Measurements from ENCODE around the gene CCSER1. TPM values are rescaled to one million over a fixed set of nuclear protein-coding genes. Genes with fewer than 3 reads are reported as not detected.

Gene CCSER1
- total RNA-seq, 6 donors from 2014 or later = 4.4 to 26.1 (median 13.8) TPM

DNA sequence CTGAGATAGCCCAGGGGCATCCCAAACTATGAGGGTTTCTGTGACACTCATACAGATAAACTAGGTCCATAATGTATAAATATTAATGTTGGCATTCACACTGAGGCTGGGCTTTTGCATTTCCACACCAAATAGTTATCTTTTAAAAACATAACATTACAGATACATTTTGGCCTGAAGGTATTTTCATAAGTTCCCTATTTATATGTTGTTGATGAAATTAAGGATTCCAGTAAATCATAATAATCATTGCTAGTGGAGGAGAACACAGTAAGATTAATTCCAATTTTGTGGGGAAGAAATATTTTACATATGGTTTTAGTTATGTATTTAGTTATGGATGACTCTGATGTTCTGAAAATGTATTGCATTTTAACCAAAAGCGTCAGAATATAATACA lies 479.6 kb downstream of the CCSER1 start:
- ATAC-seq (ENCODE audit: low FRiP score in 2 of 2) (no peak), DNase-seq (no peak)
- Histone ChIP-seq H3K4me3 (no peak overlapping the region), H3K9me3 (no peaks in the 10 kb centered on the region), H3K4me1 (no peaks in the 10 kb centered on the region), H3K27ac (no peak overlapping the region), H3K36me3 (no peaks in the 10 kb centered on the region), H3K27me3 (no peaks in the 10 kb centered on the region)
- no peak for TF ChIP-seq CTCF (IDR thresholded peaks at IDR 0.05)
- TF ChIP-seq POLR2AphosphoS5 (IDR thresholded peaks at IDR 0.05) = no peak
- TF ChIP-seq EP300 (IDR thresholded peaks at IDR 0.05) = no peak
- no peak for TF ChIP-seq POLR2A (IDR thresholded peaks at IDR 0.05)
- 97 to 98% methylated on average over 1 of the region's 1 CpG for WGBS, 2 donors

DNA sequence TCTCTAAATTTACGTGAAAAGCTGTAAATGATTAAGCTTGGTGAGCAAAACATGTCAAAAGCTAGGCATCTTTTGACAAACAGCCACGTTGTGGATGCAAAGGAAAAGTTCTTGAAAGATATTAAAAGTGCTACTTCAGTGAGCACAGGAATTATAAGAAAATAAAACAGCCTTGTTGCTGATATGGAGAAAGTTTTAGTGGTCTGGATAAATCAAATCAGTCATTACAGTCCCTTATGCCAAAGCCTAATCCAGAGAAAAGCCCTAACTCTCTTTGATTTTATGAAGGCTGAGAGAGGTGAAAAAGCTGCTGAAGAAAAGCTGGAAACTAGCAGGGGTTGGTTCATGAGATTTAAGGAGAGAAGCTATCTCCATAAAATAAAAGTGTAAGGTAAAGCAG lies 487.2 kb downstream of the CCSER1 start:
- H3K9me3 ChIP-seq = no peaks in the 10 kb centered on the region
- ATAC-seq (ENCODE audit: low FRiP score in 2 of 2) (no peak), DNase-seq (no peak)
- WGBS, 2 donors = 72 to 80% methylated on average over 2 of the region's 2 CpGs
- no peaks in the 10 kb centered on the region for H3K4me1 ChIP-seq
- no peak overlapping the region for H3K27ac ChIP-seq
- H3K27me3 ChIP-seq = no peaks in the 10 kb centered on the region
- TF ChIP-seq POLR2AphosphoS5 (IDR thresholded peaks at IDR 0.05) = no peak
- no peak for TF ChIP-seq CTCF (IDR thresholded peaks at IDR 0.05)
- no peak for TF ChIP-seq POLR2A (IDR thresholded peaks at IDR 0.05)
- no peak for TF ChIP-seq EP300 (IDR thresholded peaks at IDR 0.05)
- H3K4me3 ChIP-seq = no peak overlapping the region
- H3K36me3 ChIP-seq = no peaks in the 10 kb centered on the region

GRCh38 chr4:90621080-90621479 lies 493.9 kb downstream of the CCSER1 start:
- Histone ChIP-seq H3K27ac (no peak overlapping the region), H3K4me1 (no peaks in the 10 kb centered on the region), H3K27me3 (no peaks in the 10 kb centered on the region), H3K9me3 (no peaks in the 10 kb centered on the region), H3K4me3 (no peak overlapping the region), H3K36me3 (no peaks in the 10 kb centered on the region)
- no peak for DNase-seq
- 71 to 78% methylated on average over 1 of the region's 1 CpG for WGBS, 2 donors
- no peak for ATAC-seq (ENCODE audit: low FRiP score in 2 of 2)
- TF ChIP-seq EP300 (IDR thresholded peaks at IDR 0.05) = no peak

GRCh38 chr4:90624781-90625180 lies 497.6 kb downstream of the CCSER1 start:
- H3K27ac ChIP-seq = no peak overlapping the region

DNA sequence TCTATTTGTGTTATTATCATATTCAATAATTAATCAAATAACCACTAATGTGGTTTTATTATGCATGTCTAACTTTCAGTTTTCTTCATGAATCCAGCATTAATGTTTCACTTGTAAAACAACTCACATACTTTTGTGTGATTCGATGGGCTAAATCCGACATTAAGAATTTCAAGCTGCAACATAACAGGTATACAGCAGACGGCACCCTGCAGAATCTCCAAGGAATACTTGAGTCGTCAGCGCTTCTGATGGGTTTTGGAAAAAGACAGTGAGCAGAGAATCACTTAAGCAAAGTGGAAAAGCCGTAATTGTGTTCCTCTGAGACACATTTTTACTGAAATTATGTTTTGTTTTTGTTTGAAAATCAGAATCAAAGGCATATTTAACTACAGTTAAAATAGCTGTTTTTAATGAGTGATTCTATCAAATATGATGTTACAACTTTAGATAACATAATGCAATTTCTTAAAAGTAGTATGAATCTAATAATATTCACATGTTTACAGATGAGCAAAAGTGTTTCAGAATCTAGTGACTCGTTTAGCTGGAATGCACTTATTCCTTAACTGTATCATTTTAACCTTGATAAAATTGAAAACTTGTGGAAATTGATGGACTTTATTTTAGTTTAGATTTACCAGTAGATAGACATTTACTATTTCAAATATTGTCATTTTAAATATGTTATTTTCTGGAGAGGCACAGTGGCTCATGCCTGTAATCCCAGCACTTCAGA lies 514.8 kb downstream of the CCSER1 start:
- Histone ChIP-seq H3K9me3 (no peaks in the 10 kb centered on the region), H3K4me1 (no peaks in the 10 kb centered on the region), H3K36me3 (no peaks in the 10 kb centered on the region), H3K27me3 (no peaks in the 10 kb centered on the region), H3K27ac (no peak overlapping the region), H3K4me3 (no peak overlapping the region)
- no peak for TF ChIP-seq POLR2A (IDR thresholded peaks at IDR 0.05)
- no peak for TF ChIP-seq CTCF (IDR thresholded peaks at IDR 0.05)
- TF ChIP-seq POLR2AphosphoS5 (IDR thresholded peaks at IDR 0.05) = no peak
- no peak for TF ChIP-seq EP300 (IDR thresholded peaks at IDR 0.05)
- ATAC-seq (ENCODE audit: low FRiP score in 2 of 2) (no peak), DNase-seq (no peak)
- WGBS, 2 donors = 77 to 93% methylated on average over 7 of the region's 7 CpGs

More at GRCh38 chr4:90624781-90625180, 497.6 kb downstream of the CCSER1 start:
- no peak for TF ChIP-seq EP300 (IDR thresholded peaks at IDR 0.05)
- no peak for TF ChIP-seq POLR2A (IDR thresholded peaks at IDR 0.05)
- no peak for TF ChIP-seq POLR2AphosphoS5 (IDR thresholded peaks at IDR 0.05)
- TF ChIP-seq CTCF (IDR thresholded peaks at IDR 0.05) = no peak
- ATAC-seq (ENCODE audit: low FRiP score in 2 of 2) (no peak), DNase-seq (no peak)
- Histone ChIP-seq H3K4me1 (no peaks in the 10 kb centered on the region), H3K36me3 (no peaks in the 10 kb centered on the region), H3K4me3 (no peak overlapping the region), H3K27me3 (no peaks in the 10 kb centered on the region), H3K9me3 (no peaks in the 10 kb centered on the region)
- 40 to 46% methylated on average over 3 of the region's 3 CpGs for WGBS, 2 donors

Data from upper lobe of left lung (tissue), 6 donors.